Measurements from ENCODE around the gene IRF2BPL. TPM values are rescaled to one million over a fixed set of nuclear protein-coding genes. Genes with fewer than 3 reads are reported as not detected.
A peak's percentile ranks its signal among the peaks of the same experiment; 100 is the strongest.
"Not testable (repeated sequence)": the region's sequence is repeated elsewhere in the genome, so short reads cannot be mapped to it uniquely, and the experiment has no call there.

Gene IRF2BPL
- total and polyA plus RNA-seq, 2 of the 4 experiments (the other 2 are of a cell fraction): 6.3 to 14.5 TPM

GRCh38 chr14:77022236-77022852, 6.2 kb downstream of the IRF2BPL start:
- Histone ChIP-seq H2AK5ac (ENCODE audit: low read depth, low read length) (no peak overlapping the region), H3K14ac (replicated peaks; ENCODE audit: low read depth, low read length) (no peak overlapping the region), H3K4me1 (ENCODE audit: control insufficient read depth, insufficient read depth, low read length) (peaks cover 10% of the 10 kb centered on the region), H3K56ac (ENCODE audit: extremely low read depth, insufficient read depth, low read length) (no peak overlapping the region), H2AK9ac (replicated peaks; ENCODE audit: low read depth, low read length, poor library complexity) (no peak overlapping the region), H4K8ac (ENCODE audit: low read depth in 2 of 2, low read length in 2 of 2) (no peak overlapping the region), H2BK15ac (ENCODE audit: low read depth, low read length) (no peak overlapping the region), H3K4me3 (ENCODE audit: insufficient read depth, low read depth, low read length) (no peak overlapping the region), H3K36me3 (ENCODE audit: control insufficient read depth, insufficient read depth, low read length) (peaks cover 27% of the 10 kb centered on the region), H3K4ac (ENCODE audit: low read depth, low read length) (no peak overlapping the region), H2BK20ac (ENCODE audit: low read depth, low read length) (no peak overlapping the region), H4K91ac (ENCODE audit: insufficient read depth, low read depth, low read length) (no peak overlapping the region), H3K27me3 (ENCODE audit: control insufficient read depth, insufficient read depth, low read length) (no peaks in the 10 kb centered on the region), H4K5ac (ENCODE audit: low read depth, low read length) (no peak overlapping the region), H3K9ac (ENCODE audit: low read depth, low read length) (no peak overlapping the region), H2BK120ac (ENCODE audit: low read depth, low read length) (no peak overlapping the region), H3K4me2 (ENCODE audit: low read depth, low read length) (no peak overlapping the region), H3K9me3 (ENCODE audit: control insufficient read depth, insufficient read depth, low read length) (no peaks in the 10 kb centered on the region), H3K18ac (ENCODE audit: low read depth, low read length) (no peak overlapping the region), H2AFZ (replicated peaks; ENCODE audit: low read length, poor library complexity) (no peak overlapping the region), H2BK5ac (ENCODE audit: low read depth, low read length, poor library complexity, severe bottlenecking) (no peak overlapping the region), H3K27ac (ENCODE audit: insufficient read depth, low read length) (0 out of 2 replicates have a peak overlapping the region, but pooled peaks have one; percentile 8), H4K20me1 (ENCODE audit: insufficient read depth, low read length) (peaks cover 39% of the 10 kb centered on the region), H3K9me1 (ENCODE audit: insufficient read depth, low read length) (peaks cover 7% of the 10 kb centered on the region; the same call in 1 of the 2 replicates), H3K79me1 (ENCODE audit: low read depth in 1 of 2, low read length in 2 of 2) (peaks cover 0 to 30% of the 10 kb centered on the region in 2 experiments; a peak in 3 of 4 replicates), H3K23ac (ENCODE audit: low read depth, low read length) (0 out of 2 replicates have a peak overlapping the region, but pooled peaks have one; percentile 7)
- intact Hi-C loops (cut with micrococcal nuclease) (no loop called here), dilution Hi-C loops (cut with HindIII; ENCODE audit: low sequenced_read_pairs, unreplicated experiment) (no loop called here), in situ Hi-C loops (cut with MboI; ENCODE audit: low sequenced_read_pairs) (loop anchor here (5.0 kb wide), 1 partner anchor 110 kb away; no protein-coding TSS in a partner anchor)
- 41% methylated on average over 3 of the region's 9 CpGs; no CpG with 5 or more reads in 1 of the 2 experiments for WGBS, 2 experiments (ENCODE audit: extremely low coverage in 2 of 2, insufficient read length in 1 of 2)
- DNase-seq (no peak), ATAC-seq (ENCODE audit: low read depth) (no peak)
- CTCF ChIA-PET: interaction anchor here (0.6 to 2.1 kb wide), 5 partner anchors 60 to 147 kb away, joined by 3 to 7 read pairs (median 4); no protein-coding TSS in a partner anchor
- TF ChIP-seq CTCF (conservative IDR thresholded peaks at IDR 0.05; ENCODE audit: low read depth, low read length): no peak
- peak; percentile 33; the same call in 1 of the 2 replicates for TF ChIP-seq POLR2A (IDR thresholded peaks at IDR 0.05; ENCODE audit: low read depth, low read length)
- POLR2A ChIA-PET (ENCODE audit: unreplicated experiment): interaction anchor here (0.6 to 2.1 kb wide), 5 partner anchors 12 to 103 kb away, joined by 3 to 8 read pairs (median 4); no protein-coding TSS in a partner anchor
- no TSS peak for BruUV-seq (replicated peaks)

GRCh38 chr14:77021424-77021823, 7.1 kb downstream of the IRF2BPL start:
- DNase-seq; H3K4me3 ChIP-seq (ENCODE audit: insufficient read depth, low read depth, low read length); H2BK15ac ChIP-seq (ENCODE audit: low read depth, low read length); H3K27me3 ChIP-seq (ENCODE audit: control insufficient read depth, insufficient read depth, low read length); H2BK20ac ChIP-seq (ENCODE audit: low read depth, low read length); H3K14ac ChIP-seq (replicated peaks; ENCODE audit: low read depth, low read length); H2AK9ac ChIP-seq (replicated peaks; ENCODE audit: low read depth, low read length, poor library complexity); H3K4me2 ChIP-seq (ENCODE audit: low read depth, low read length); intact Hi-C loops (cut with micrococcal nuclease); H3K9ac ChIP-seq (ENCODE audit: low read depth, low read length); H2BK120ac ChIP-seq (ENCODE audit: low read depth, low read length); H3K27ac ChIP-seq (ENCODE audit: insufficient read depth, low read length); POLR2A ChIA-PET (ENCODE audit: unreplicated experiment); H3K23ac ChIP-seq (ENCODE audit: low read depth, low read length); H3K4ac ChIP-seq (ENCODE audit: low read depth, low read length); ATAC-seq (ENCODE audit: low read depth); H4K91ac ChIP-seq (ENCODE audit: insufficient read depth, low read depth, low read length); dilution Hi-C loops (cut with HindIII; ENCODE audit: low sequenced_read_pairs, unreplicated experiment); H3K18ac ChIP-seq (ENCODE audit: low read depth, low read length); BruUV-seq (replicated peaks); H3K9me1 ChIP-seq (ENCODE audit: insufficient read depth, low read length); H2AFZ ChIP-seq (replicated peaks; ENCODE audit: low read length, poor library complexity); H2BK5ac ChIP-seq (ENCODE audit: low read depth, low read length, poor library complexity, severe bottlenecking); H2AK5ac ChIP-seq (ENCODE audit: low read depth, low read length); H3K56ac ChIP-seq (ENCODE audit: extremely low read depth, insufficient read depth, low read length); H3K9me3 ChIP-seq (ENCODE audit: control insufficient read depth, insufficient read depth, low read length); H4K5ac ChIP-seq (ENCODE audit: low read depth, low read length); H4K8ac ChIP-seq (ENCODE audit: low read depth in 2 of 2, low read length in 2 of 2): not testable (repeated sequence)
- CTCF ChIA-PET: interaction anchor here (0.6 to 1.1 kb wide), 2 partner anchors 59 to 108 kb away, joined by 3 to 4 read pairs; no protein-coding TSS in a partner anchor
- peaks cover 0 to 30% of the 10 kb centered on the region in 2 experiments; a peak in 3 of 4 replicates for H3K79me1 ChIP-seq (ENCODE audit: low read depth in 1 of 2, low read length in 2 of 2)
- WGBS, 2 experiments (ENCODE audit: extremely low coverage in 2 of 2, insufficient read length in 1 of 2): 100% methylated on average over 4 of the region's 11 CpGs; no CpG with 5 or more reads in 1 of the 2 experiments
- H4K20me1 ChIP-seq (ENCODE audit: insufficient read depth, low read length): peaks cover 36% of the 10 kb centered on the region
- peaks cover 10% of the 10 kb centered on the region for H3K4me1 ChIP-seq (ENCODE audit: control insufficient read depth, insufficient read depth, low read length)
- H3K36me3 ChIP-seq (ENCODE audit: control insufficient read depth, insufficient read depth, low read length): peaks cover 24% of the 10 kb centered on the region
- in situ Hi-C loops (cut with MboI; ENCODE audit: low sequenced_read_pairs): loop anchor here (5.0 kb wide), 1 partner anchor 109 kb away; no protein-coding TSS in a partner anchor

Measured in IMR-90 (cell line).